ENCODE data around the gene SLC35B2.

SLC35B2 gene

GRCh38 chr6:44285552-44286284 is 28.4 kb upstream of the SLC35B2 start:
- DNase-seq: peak; percentile 14

GRCh38 chr6:44284867-44285266 is 27.5 kb upstream of the SLC35B2 start:
- DNase-seq: no peak

- no peak for DNase-seq
Measured at GRCh38 chr6:44284121-44284520, 26.8 kb upstream of the SLC35B2 start.

GRCh38 chr6:44278774-44279697 is 21.7 kb upstream of the SLC35B2 start:
- no peak for DNase-seq

GRCh38 chr6:44278315-44278714 is 21.0 kb upstream of the SLC35B2 start:
- DNase-seq: no peak

GRCh38 chr6:44277763-44278162 is 20.4 kb upstream of the SLC35B2 start:
- no peak for DNase-seq

- no peak for DNase-seq
Measured at GRCh38 chr6:44276667-44277640, 19.6 kb upstream of the SLC35B2 start.

- no peak for DNase-seq
Measured at GRCh38 chr6:44275749-44276648, 18.7 kb upstream of the SLC35B2 start.

- no peak for DNase-seq
Measured at GRCh38 chr6:44275271-44275748, 18.0 kb upstream of the SLC35B2 start.

GRCh38 chr6:44273617-44274016 is 16.3 kb upstream of the SLC35B2 start:
- no peak for DNase-seq

- no peak for DNase-seq
Measured at GRCh38 chr6:44272999-44273566, 15.8 kb upstream of the SLC35B2 start.

GRCh38 chr6:44272529-44272928 is 15.2 kb upstream of the SLC35B2 start:
- DNase-seq: no peak

- DNase-seq: no peak
Measured at GRCh38 chr6:44271914-44272313, 14.6 kb upstream of the SLC35B2 start.

GRCh38 chr6:44271406-44271723 is 14.0 kb upstream of the SLC35B2 start:
- DNase-seq: no peak

- no peak for DNase-seq
Measured at GRCh38 chr6:44270526-44271405, 13.4 kb upstream of the SLC35B2 start.

GRCh38 chr6:44269921-44270525 is 12.7 kb upstream of the SLC35B2 start, which contains the start of gene TMEM151B:
TMEM151B (plus strand) TSS chr6:44270450; CDS start chr6:44270743, 293 bp downstream.
- no peak for DNase-seq

- no peak for DNase-seq
Measured at GRCh38 chr6:44269178-44269920, 12.0 kb upstream of the SLC35B2 start.

GRCh38 chr6:44268095-44268628 is 10.8 kb upstream of the SLC35B2 start:
- peak; percentile 28 for DNase-seq

- no peak for DNase-seq
Measured at GRCh38 chr6:44267252-44267651, 9.9 kb upstream of the SLC35B2 start.

All from fibroblast of upper back skin (primary cell).